Cardiac fibroblast (primary cell): ENCODE results near the gene SAFB.

Experiments used
- DNase-seq, 2 donors: peaks; one replicate each; pipeline versions ENCODE4 v3.0.0 to v3.0.0-alpha.2; 2010; ENCODE audit warnings: low read depth in 2 of 2
- H3K4me3 ChIP-seq, 2 donors: replicated peaks in 1 of 2; 1 replicate in 1 of 2; 2 replicates in 1 of 2; pipeline ENCODE4 v1.5.1; 2011; ENCODE audit warnings: low read depth in 2 of 2, low read length in 2 of 2, mild to moderate bottlenecking in 2 of 2, moderate library complexity in 1 of 2
- CTCF ChIP-seq: IDR thresholded peaks from one replicate; pipeline ENCODE4 v1.5.1; 2011; ENCODE audit warnings: low read depth, mild to moderate bottlenecking, low read length, inconsistent platforms

Gene SAFB

GRCh38 chr19:5645409-5645808 is 22.5 kb downstream of the SAFB start:
- no peak for DNase-seq
- no peak for TF ChIP-seq CTCF
- H3K4me3 ChIP-seq, result no peak overlapping the region

GRCh38 chr19:5646703-5647102 is 23.8 kb downstream of the SAFB start:
- no peak for TF ChIP-seq CTCF
- H3K4me3 ChIP-seq, result no peak overlapping the region
- no peak for DNase-seq

- TF ChIP-seq CTCF, result no peak
- no peak overlapping the region for H3K4me3 ChIP-seq
- no peak for DNase-seq
Observed at GRCh38 chr19:5648464-5648863, 25.6 kb downstream of the SAFB start.

GRCh38 chr19:5651361-5651760 is 28.5 kb downstream of the SAFB start:
- DNase-seq, result no peak
- H3K4me3 ChIP-seq, result no peak overlapping the region
- TF ChIP-seq CTCF, result no peak

GRCh38 chr19:5652261-5652660 is 29.4 kb downstream of the SAFB start:
- DNase-seq, result no peak
- no peak overlapping the region for H3K4me3 ChIP-seq
- no peak for TF ChIP-seq CTCF

- TF ChIP-seq CTCF, result no peak
- no peak overlapping the region for H3K4me3 ChIP-seq
- no peak for DNase-seq
Observed at GRCh38 chr19:5654931-5655330, 32.0 kb downstream of the SAFB start.

- DNase-seq, result no peak
- TF ChIP-seq CTCF, result no peak
- H3K4me3 ChIP-seq, result no peak overlapping the region
Observed at GRCh38 chr19:5655412-5655811, 32.5 kb downstream of the SAFB start.
